ENCODE measurements around the gene CABCOCO1.

The CABCOCO1 gene

DNA sequence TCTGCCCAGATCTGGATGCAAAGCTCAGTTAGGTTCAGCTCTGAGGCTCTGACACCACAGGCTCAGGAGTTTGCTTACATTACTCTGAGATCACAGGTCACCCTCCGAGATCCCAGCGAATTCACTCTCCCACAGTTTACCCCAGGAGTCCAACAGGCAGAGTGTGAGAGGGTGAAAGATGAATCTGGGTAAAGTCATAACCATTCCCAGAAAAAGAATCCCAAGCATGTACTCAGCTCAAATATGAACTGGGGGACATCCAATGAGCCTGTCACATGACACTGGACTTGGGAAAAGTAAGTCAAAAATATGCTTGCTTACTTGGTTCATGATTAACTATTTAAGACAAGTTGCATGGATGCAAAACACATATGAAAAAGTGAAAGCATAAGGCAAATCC is 128.5 kb downstream of the CABCOCO1 start:
- no peak for TF ChIP-seq GATA3 (IDR thresholded peaks at IDR 0.05; ENCODE audit: low read depth, low read length)
- TF ChIP-seq GATA2 (IDR thresholded peaks at IDR 0.05; ENCODE audit: low read depth, low read length), result no peak

DNA sequence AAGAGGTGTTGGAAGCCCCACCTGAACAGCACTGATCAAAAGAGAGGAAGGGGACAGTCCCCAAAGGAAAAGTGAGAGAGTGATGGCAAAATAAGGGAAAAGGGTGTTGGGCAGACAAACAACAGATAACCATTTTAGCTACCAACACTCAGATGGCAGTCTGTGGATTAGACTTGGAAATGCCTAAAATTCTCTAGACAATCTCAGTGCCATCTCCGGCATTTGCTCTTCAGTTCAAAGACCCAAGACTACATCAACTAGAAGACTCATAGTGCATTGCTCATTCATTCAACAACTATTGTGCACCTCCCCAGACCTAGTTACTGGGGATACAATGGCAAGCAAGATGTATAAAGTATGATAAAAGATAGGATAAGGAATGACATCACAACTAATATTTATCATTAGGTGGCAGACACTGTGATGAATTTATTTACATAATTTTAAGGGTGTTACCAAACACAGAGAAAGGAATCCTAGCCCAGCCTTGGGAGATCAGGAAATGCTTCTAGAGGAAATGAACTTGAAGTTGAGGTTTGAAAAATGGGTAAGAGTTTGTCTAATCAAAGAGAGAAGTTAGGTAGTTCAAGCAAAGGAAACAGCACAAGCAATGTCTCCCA is 129.5 kb downstream of the CABCOCO1 start:
- TF ChIP-seq GATA3 (IDR thresholded peaks at IDR 0.05; ENCODE audit: low read depth, low read length) (no peak), GATA2 (IDR thresholded peaks at IDR 0.05; ENCODE audit: low read depth, low read length) (no peak)

DNA sequence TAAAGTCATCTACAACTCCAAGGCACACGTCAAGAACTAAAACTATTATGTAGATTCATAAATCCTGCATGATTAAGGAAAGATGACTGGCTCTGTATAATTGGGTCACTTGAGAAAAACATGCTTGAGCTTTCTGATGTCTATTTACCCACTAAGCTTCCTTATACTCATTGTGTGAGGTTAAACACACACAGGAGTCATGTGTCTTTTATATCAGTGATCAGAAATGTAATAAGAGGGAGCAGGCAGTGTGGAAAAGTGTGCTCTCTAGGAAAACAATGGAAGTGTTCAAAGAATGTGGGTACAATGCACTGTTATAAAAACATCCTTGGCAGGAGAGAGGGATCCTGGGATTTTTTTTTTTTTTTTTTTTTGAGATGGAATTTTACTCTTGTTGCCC is 130.2 kb downstream of the CABCOCO1 start:
- TF ChIP-seq GATA2 (IDR thresholded peaks at IDR 0.05; ENCODE audit: low read depth, low read length), result no peak

DNA sequence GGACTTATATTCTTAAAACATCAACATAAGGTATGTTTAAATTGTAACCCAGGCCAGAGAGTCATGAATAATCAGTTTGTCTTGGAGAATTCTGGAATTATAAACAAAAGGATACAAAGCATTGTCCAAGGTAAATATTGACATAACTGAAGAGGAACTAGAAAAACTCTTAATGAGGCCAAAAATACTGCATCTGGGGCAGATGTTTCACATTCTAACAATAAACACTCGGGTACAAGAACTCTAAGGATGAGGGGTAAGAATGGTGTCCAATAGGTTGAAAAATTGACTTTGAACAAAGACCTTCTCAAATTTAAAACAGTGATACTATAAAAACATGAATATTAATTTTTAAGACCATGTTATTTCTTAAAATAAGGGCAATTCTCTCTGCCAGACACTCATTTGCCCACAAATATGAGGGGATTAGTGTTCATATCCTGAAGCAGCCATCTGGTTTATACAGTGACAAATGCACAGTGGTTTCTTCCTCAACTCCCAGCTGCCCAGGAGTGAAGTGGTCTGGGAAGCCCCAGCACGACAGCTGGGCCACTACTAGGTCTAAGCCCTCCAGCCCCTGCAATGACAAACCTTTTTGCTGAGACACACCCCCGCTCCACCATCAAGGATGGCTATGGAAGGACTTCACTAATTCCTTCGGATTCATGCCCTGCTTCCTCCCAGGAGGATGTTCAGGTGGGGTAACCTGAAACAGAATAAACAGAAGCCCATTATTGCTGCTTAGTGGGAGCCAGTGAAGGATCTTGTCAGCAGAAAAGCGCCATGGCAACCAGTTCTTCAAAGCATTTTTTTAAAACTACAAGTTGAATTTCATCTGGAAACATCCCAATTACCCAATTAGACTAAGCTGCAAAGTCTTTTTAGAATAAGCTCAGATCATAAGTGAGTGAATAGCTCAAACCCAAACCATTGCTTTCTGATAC is 131.3 kb downstream of the CABCOCO1 start:
- no peak for TF ChIP-seq GATA3 (IDR thresholded peaks at IDR 0.05; ENCODE audit: low read depth, low read length)
- no peak for TF ChIP-seq GATA2 (IDR thresholded peaks at IDR 0.05; ENCODE audit: low read depth, low read length)

DNA sequence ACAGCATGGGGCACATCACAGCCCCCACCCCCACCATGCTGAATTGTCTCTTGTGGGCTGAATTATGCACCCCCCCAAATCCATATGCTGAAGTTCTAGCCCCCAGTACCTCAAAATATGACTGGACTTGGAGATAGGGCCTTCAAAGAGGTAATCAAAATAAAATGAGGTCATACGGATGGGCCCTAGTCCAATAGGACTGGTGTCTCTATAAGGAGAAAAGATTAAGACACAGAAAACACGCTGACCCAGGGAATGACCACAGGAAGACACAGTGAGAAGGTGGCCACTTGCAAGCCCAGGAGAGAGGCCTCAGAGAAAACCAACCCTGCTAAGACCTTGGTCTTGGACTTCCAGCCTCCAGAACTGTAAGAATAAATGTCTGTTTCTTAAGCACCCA is 132.4 kb downstream of the CABCOCO1 start:
- TF ChIP-seq GATA3 (IDR thresholded peaks at IDR 0.05; ENCODE audit: low read depth, low read length), result no peak
- TF ChIP-seq GATA2 (IDR thresholded peaks at IDR 0.05; ENCODE audit: low read depth, low read length), result no peak

DNA sequence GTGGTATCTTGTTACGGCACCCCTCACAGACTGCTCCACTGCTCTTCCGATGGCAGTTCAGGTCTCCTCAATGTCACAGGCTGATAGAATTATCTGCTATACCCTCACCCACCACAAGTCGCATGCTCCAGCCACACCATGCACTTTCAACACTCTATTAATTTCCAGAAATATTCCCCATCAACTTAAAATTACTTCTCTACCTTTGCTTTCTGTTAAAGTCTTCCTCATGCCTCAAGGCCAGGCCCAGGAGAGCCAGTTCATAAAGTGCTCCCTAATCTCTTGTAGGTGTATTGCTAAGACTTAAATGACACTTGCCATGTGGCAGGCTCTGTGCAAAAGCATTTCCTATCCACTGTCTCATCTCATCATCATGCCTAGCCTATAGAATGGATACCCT is 132.8 kb downstream of the CABCOCO1 start:
- TF ChIP-seq GATA2 (IDR thresholded peaks at IDR 0.05; ENCODE audit: low read depth, low read length) (no peak), GATA3 (IDR thresholded peaks at IDR 0.05; ENCODE audit: low read depth, low read length) (no peak)

DNA sequence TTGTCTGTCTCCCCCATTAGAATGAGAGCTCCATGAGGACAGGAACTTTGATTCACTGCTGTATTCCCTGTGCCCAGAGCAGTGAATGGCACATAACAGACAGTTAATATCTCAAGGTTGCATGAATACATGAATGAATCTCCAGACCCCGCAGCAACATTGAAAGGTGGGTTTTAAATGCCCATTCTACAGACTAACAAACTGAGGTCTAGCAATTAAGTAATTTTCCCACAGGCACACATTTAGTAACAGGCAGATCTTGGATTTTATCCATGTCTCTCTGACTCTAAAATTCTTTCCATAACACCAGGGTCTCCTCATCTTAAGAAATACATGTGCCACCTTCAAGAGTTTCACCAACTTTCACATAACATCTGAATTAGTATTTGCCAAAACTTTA is 134.1 kb downstream of the CABCOCO1 start:
- TF ChIP-seq GATA2 (IDR thresholded peaks at IDR 0.05; ENCODE audit: low read depth, low read length), result no peak
- TF ChIP-seq GATA3 (IDR thresholded peaks at IDR 0.05; ENCODE audit: low read depth, low read length), result no peak

DNA sequence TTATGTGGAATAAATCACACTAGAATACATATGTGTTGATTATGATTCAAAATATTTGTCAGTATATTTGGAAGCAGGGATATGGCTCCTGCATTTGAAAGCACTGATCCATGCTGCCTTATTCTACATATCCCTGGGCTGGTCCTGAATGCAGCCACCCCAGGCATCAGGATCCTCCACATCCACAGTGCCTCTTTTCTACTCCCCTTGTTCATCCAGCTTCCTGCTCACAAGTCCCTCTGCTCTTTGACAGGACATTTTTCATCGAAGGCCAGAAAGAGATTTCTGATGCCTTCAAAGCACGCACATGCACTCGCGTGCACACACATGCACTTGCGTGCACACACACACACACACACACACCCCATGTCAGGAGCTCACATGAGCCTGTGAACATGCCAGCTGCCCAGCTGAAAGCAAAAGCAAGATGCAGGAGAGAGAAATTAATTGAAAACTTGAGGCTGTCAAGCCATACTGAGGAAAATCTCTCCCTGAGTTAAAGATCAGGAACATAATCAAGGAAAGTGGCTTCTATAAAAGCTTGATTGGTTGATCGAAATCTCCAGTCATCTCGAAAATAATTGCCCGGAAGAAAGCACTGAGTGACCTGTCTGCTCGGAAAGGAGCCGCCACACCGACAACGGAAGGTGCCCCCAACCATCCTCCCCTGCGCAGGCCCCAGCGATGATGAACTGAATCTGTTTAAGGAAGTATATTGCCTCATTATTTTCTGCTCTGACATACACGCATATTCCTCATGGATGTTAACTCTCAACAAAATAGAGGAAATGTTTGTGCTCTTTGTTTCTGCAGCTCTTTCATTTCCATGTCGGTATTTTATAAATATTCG is 134.8 kb downstream of the CABCOCO1 start:
- TF ChIP-seq GATA2 (IDR thresholded peaks at IDR 0.05; ENCODE audit: low read depth, low read length) (no peak), GATA3 (IDR thresholded peaks at IDR 0.05; ENCODE audit: low read depth, low read length) (no peak)

DNA sequence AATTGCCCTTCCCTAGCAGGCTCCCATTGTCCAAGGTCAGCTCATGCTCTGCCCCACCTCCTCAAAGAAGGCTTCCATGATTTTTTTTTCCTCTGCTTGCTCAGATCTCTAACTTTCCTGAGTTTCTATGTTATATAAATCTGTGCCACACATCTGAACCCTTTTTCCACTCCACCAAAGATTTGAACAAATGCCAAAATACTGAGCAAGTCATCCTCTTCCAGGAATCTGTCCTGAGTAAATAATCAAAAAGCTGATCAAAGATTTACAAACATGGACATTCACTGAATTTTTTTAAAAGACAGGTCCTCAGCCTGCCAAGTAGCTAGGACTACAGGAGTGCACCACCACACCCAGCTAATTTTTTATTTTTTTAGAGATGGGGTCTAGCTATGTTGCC is 136.0 kb downstream of the CABCOCO1 start:
- TF ChIP-seq GATA3 (IDR thresholded peaks at IDR 0.05; ENCODE audit: low read depth, low read length) (no peak), GATA2 (IDR thresholded peaks at IDR 0.05; ENCODE audit: low read depth, low read length) (no peak)

DNA sequence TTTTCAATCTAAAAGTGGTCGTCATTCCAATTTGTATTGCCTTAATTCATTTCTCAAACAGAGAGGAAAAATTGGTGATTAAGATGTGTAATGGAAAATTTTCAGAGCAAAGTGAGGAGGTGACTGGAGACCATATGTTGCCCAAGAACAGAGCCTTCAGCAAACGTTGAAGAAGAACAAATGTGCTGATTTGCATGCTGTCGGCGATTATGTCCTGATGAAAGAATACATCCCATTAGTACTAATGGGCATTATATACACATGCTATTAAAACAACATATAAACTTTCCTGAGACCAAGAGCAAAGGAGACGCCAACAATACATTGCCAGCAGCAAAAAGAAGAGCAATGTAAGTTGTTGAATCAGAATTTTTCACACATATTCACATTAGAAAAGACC is 138.8 kb downstream of the CABCOCO1 start:
- no peak for TF ChIP-seq GATA3 (IDR thresholded peaks at IDR 0.05; ENCODE audit: low read depth, low read length)
- TF ChIP-seq GATA2 (IDR thresholded peaks at IDR 0.05; ENCODE audit: low read depth, low read length), result no peak

DNA sequence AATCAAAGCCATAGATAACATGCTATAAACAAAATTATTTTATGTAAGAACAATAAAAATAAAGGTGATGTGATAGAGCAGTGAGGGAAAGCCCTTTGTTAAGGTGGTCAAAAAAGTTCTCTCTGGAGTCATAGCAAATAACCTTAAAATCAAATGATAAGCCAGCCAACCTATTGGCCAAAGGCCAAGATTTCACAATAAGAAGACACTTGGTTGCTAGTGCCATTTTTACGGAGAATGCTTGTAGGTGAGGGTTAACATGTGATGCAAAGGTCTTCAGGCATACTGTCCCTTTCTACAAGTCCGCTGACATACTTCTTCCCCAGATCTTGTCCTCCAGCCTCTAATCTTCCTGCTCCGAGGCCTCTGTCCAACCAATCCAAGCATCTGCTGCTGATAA is 140.5 kb downstream of the CABCOCO1 start:
- TF ChIP-seq GATA3 (IDR thresholded peaks at IDR 0.05; ENCODE audit: low read depth, low read length) (no peak), GATA2 (IDR thresholded peaks at IDR 0.05; ENCODE audit: low read depth, low read length) (no peak)

DNA sequence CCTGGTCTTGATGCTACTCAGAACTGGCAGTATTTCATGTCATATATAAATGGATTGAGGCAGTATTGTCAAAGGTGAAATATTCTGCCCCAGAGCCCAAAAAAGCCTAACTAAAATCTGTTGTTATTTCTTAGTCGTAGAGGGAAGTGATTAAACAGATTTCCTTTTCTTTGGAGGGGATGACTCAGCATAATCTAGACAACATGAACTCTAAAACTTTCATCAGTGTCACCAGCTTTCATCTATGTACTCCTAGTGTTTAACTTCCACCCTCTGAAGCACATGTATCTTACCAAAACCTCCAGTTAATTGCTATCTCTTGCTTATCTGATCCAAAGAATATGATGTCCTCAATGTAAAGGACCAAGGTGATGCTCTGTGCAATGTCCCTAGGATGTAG is 141.7 kb downstream of the CABCOCO1 start:
- no peak for TF ChIP-seq GATA3 (IDR thresholded peaks at IDR 0.05; ENCODE audit: low read depth, low read length)
- no peak for TF ChIP-seq GATA2 (IDR thresholded peaks at IDR 0.05; ENCODE audit: low read depth, low read length)

DNA sequence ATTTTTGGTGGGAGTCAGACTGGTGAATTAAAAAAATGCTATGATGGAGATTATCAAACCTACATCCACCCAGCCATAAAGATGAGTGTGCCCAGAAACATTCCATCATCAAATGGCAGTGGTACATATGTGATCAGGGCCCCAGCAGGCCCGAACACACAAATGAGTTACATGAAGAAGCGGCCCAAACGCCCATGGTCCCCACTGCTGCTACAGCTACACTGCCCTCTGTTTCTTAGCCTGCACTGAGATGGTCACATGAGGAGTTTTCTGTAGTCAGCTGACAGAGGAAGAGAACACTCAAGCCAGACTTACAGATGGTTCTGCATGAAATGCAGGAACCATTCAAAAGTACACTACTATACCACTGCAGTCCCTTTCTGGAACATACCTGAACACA is 142.4 kb downstream of the CABCOCO1 start:
- no peak for TF ChIP-seq GATA2 (IDR thresholded peaks at IDR 0.05; ENCODE audit: low read depth, low read length)
- no peak for TF ChIP-seq GATA3 (IDR thresholded peaks at IDR 0.05; ENCODE audit: low read depth, low read length)

DNA sequence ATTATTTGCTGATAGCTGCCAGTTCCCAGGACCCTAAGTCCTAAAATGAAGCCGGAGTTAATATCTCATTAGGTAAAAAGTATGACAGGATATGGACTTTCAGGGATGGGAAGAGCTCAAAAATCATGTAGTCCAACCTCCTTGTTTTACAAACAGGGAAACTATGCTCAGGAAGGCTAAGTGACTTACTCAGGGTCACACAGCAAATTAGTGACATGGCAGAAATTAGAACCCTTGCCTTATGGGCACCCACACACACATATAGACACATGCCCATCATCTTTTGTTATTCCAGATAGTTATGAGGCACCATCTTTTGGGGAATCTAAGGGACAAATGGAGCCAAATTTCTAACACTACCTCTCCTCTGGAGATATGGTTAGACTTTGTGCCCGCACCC is 147.5 kb downstream of the CABCOCO1 start:
- TF ChIP-seq GATA3 (IDR thresholded peaks at IDR 0.05; ENCODE audit: low read depth, low read length) (no peak), GATA2 (IDR thresholded peaks at IDR 0.05; ENCODE audit: low read depth, low read length) (no peak)

All from SH-SY5Y (cell line).